ENCODE data around the gene NSD1.

DNA sequence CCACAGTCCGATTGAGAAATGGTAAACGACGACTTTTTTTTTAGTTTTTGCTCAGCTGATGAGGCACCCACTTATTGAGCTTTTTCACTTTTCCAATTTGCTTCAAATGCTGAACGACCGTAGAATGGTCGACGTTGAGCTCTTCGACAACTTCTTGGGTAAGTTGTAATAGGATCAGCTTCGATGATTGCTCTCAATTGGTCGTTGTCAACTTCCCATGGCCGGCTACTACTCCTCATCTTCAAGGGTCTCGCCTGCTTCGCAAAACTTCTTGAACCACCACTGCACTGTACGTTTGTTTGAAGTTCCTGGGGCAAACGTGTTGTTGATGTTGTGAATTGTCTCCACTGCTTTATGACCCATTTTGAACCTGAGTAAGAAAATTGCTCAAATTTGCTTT is 35.7 kb downstream of the NSD1 start:
- TF ChIP-seq CTCF (conservative IDR thresholded peaks at IDR 0.05 in 1 of 2, IDR thresholded peaks at IDR 0.05 in 1 of 2; ENCODE audit: low read depth in 1 of 2, low read length in 2 of 2), result no peak
- TF ChIP-seq EZH2 (IDR thresholded peaks at IDR 0.05; ENCODE audit: low read length, missing control alignments), result no peak

Measured in fibroblast of lung (primary cell).